Sigmoid colon (tissue), 4 donors: ENCODE measurements around the gene IFNA6.

Experiments
- EP300 ChIP-seq, 4 donors: sonication (generic); formaldehyde crosslinking; IDR thresholded peaks; one replicate each; pipeline ENCODE4 v1.6.1; 2017; ENCODE audit warnings: antibody characterized with exemption in 4 of 4
- POLR2A ChIP-seq, 2 donors: fragments of 450-650 bp; IDR thresholded peaks; one replicate each; pipeline ENCODE4 v1.6.1; 2016; ENCODE audit warnings: antibody characterized with exemption in 2 of 2, mild to moderate bottlenecking in 2 of 2, moderate library complexity in 2 of 2
- POLR2AphosphoS5 ChIP-seq, 4 donors: sonication (generic); formaldehyde crosslinking; IDR thresholded peaks; one replicate each; pipeline ENCODE4 v1.6.1; 2017; ENCODE audit warnings: antibody characterized with exemption in 4 of 4
- TF ChIP-seq, protein P1 (sequence below), 4 experiments: fragments of 450-650 bp in 3 of 4; fragments of 200-600 bp in 1 of 4; IDR thresholded peaks; one replicate each; pipeline ENCODE4 v1.5.1; 2016 to 2019; ENCODE audit warnings: antibody characterized with exemption in 4 of 4, mild to moderate bottlenecking in 3 of 4, moderate library complexity in 2 of 4

- no peak for TF ChIP-seq POLR2AphosphoS5 (IDR thresholded peaks at IDR 0.05)
- TF ChIP-seq, protein P1, sequence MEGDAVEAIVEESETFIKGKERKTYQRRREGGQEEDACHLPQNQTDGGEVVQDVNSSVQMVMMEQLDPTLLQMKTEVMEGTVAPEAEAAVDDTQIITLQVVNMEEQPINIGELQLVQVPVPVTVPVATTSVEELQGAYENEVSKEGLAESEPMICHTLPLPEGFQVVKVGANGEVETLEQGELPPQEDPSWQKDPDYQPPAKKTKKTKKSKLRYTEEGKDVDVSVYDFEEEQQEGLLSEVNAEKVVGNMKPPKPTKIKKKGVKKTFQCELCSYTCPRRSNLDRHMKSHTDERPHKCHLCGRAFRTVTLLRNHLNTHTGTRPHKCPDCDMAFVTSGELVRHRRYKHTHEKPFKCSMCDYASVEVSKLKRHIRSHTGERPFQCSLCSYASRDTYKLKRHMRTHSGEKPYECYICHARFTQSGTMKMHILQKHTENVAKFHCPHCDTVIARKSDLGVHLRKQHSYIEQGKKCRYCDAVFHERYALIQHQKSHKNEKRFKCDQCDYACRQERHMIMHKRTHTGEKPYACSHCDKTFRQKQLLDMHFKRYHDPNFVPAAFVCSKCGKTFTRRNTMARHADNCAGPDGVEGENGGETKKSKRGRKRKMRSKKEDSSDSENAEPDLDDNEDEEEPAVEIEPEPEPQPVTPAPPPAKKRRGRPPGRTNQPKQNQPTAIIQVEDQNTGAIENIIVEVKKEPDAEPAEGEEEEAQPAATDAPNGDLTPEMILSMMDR (IDR thresholded peaks at IDR 0.05): no peak
- no peak for TF ChIP-seq EP300 (IDR thresholded peaks at IDR 0.05)
- no peak for TF ChIP-seq POLR2A (IDR thresholded peaks at IDR 0.05)
These were observed 10.0 kb downstream of the IFNA6 start for GRCh38 chr9:21340735-21341134.
